SKM-1 treated with dmso at 0.1 percent for 144 hours (cell line): ENCODE results near the gene ANAPC13.

Source experiments
- DNase-seq: peaks from one replicate; lab custom pipeline; 2025; ENCODE audit not compliant: unreplicated experiment; lab: John Stamatoyannopoulos, UW

The ANAPC13 gene

DNA sequence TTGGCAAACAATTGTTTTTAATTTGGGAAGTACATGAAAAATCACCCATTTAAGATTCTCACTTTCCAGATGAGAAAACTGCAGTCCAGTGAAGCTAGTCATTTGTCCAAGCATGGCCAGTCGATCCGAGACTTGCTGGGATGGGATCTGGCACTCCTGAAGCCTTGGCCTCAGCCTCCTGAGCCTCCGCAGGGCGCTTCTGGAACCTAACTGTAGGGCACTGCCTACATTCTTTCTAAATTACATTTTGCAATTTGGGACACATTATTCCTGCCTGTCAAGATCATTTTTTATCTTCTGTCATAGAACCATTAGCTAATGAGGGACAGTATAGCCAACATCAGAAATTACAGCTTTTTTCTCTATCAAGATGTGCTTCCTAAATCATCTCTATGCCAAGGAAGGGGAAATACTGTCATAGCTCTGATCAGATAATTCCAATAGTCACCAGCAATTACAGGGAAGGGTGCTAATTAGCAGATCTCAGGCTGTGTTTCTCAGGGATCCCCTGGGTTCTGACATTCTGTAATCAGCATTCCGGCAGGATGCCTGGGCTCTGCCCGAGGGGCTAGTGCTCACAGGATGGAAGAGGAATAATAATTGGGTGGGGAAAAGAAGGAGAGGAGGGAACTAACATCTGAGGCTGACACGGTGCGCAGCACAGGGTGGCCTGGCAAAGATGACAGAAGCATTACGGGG, 28.3 kb downstream of the ANAPC13 start:
- DNase-seq, result no peak

DNA sequence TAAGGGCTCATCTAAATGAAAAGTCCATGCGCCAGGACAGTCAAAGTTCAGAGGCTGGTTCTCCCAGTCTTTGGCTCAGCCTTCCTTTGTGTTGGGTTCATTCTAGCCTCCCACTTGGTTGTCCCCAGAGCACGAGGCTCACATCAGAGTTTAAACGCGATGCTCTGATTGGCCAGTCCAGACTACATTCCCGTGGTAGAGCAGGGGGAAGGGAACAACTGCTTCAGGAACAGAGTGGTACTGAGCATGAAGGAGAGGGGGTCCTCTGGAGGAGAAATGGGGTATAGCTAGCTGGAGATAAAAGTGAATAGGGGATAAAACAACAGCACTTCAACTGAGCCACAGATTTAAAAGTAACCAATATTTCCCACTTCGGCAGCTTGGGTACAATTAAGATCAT, 32.2 kb downstream of the ANAPC13 start:
- no peak for DNase-seq

DNA sequence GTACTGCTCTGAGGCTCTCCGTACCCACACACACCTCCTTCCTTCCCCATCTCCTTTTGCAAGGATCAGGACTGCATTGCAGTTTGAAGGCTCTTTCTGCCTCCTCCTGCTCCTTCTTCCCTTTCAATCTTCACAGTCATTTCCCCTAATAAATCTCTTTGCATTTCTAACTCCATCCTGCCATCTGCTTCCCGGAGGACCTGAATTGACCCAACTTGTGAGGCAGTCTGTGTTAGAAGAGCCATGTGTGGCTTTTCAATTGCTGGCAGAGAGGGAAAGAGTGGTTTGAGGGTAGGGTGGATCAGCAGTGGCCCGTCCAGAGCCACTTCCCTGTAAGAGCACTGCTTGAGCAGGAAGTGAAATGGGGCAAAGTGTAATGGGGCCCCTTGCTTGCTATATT, 35.8 kb downstream of the ANAPC13 start:
- DNase-seq, result no peak

DNA sequence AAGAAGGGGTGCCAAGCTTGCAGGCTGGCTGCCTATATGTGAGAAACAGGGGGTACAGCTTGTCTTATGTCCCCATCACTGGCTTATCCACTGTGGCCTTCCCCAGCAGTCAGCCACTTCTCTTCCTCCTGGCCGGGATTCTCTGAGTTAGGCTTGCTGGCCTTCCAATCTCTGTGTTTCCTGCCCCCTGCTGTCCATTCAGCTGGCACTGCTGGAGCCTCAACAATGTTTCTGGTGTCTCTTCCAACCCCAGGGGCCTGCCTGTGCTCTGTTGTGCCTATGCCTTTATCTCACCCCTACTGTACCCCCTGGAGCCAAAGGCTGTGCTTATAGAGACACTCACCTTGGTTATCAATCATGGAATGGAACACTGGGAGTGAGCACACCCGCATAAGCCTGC, 36.5 kb downstream of the ANAPC13 start:
- no peak for DNase-seq

DNA sequence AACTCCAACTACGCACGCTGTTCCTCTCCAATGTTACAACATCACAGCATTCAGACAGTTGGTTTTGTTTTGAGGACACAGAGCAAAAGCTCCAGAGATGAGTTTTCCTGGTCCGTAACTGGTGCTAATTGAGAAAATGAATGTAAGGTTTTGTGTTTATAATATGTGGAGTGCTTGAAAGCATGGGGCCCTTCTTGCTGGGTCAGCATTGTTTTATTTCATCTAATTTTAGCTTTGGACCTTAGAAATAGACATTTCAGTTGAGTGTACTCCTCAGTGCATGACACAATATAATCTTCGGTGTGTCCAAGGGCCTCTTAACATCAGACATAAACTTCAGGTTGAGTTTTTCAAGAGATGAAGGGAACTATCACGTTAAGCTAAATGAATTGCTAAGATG, 37.1 kb downstream of the ANAPC13 start:
- DNase-seq, result no peak

DNA sequence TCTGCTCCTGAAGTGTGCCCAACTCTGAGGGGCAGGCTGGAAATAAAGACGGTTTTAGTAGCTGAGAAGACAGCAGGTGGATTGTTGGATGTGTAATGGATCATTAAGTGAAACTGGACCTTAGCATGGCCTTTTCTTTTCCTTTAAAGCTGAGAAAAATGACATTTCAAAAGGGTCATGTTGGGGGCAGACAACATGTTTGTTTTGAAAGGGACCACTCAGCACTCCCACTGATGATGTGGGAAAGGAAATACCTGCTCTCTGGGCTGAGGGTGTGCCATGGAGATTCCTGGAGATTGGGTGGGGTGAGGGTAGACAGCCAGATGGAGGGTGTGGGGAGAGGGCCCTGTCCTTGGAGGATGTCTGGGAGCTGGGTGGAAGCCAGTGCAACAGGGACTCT, 38.4 kb downstream of the ANAPC13 start:
- no peak for DNase-seq

DNA sequence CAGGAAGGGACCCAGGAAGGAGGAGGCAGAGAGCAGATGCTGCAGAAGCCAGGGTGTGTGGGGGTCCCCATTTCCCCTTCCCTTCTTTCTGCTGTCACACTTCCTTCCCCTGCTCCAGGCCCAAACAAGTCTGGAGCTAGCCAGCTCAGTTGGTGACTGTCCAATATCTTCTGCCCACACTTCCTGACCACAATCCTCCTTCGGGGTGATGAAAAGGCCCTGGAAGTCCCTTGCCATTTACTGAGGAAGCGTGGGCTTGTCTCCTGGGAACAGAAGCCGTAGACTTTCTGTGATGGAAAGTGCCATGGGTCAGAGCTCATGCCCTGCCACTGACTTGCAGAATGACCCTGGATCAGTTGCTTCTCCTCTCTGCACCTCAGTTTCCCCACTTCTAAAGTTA, 39.0 kb downstream of the ANAPC13 start:
- no peak for DNase-seq

DNA sequence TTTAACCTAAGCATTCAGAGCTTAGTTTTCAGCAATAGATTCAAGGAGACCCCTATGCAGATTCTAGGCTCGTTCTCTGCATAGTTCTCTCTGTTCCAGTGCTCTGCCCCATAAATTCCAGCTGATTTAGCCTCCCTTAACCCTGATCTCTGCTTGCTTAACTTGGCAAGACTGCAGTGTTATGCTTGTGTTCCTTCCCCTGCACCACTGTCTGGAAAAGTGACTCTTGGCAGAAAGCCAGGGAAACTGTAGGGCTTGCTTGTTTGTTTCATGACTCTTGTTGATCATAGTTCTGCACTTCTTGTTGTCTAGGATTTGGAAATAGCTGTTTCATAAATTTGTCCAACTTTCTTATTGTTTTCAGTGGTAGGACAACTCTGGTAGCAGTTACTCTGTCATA, 40.1 kb downstream of the ANAPC13 start:
- DNase-seq, result no peak

DNA sequence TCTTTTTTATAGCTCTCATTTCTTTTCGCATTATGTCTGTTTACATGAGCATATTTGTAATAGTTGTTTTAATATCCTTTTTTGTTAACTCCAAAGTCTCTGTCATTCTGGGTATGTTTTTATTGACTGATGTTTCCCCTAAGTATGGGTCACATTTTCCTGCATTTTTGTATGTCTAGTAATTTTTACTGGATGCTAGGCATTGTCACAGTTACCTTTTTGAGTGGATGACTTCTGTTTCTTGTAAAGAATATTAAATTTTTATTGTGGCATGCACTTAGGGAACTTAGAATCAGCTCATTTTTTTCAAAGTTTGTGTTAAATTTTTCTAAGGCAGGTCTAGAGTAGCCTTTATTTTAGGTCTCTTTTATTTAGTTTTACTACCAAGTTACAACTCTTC, 40.7 kb downstream of the ANAPC13 start:
- DNase-seq, result no peak

DNA sequence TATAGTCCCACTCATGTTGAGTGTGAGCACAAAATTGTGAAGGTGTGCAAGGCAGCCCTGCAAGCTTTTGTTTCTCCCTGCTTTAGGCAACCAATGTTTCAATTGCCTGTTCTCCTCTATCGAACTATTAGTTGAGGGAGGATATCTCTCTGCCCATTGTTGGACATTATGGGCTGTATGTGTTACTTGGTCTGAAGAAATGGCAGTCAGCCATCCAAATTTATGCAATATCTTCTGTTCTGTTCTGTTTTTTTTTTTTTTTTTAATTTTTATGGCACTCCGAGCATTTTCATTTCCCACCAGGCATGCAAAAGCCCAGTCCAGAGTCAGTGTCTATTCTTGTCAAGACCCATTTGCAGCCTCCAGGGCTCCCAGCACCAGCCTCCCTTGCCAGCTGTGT, 44.0 kb downstream of the ANAPC13 start:
- no peak for DNase-seq

DNA sequence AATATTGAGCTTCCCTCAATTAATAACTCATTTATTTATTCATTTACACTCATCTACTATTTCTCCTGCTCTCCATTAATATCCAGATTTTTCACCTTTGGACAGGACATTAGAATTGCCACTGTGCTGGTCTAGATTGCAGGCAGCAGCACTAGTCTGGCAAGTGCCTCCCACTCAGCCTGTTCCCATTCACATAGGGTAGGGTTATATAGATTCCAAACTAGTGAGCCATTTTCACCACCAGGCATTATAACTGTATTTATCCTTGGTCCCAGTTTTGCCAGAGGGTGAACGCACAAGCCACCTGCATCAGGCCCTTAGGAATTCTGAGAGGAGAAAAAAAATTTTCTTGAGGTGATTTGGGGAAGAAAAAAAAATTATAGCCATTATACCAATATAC, 44.5 kb downstream of the ANAPC13 start:
- DNase-seq, result no peak

DNA sequence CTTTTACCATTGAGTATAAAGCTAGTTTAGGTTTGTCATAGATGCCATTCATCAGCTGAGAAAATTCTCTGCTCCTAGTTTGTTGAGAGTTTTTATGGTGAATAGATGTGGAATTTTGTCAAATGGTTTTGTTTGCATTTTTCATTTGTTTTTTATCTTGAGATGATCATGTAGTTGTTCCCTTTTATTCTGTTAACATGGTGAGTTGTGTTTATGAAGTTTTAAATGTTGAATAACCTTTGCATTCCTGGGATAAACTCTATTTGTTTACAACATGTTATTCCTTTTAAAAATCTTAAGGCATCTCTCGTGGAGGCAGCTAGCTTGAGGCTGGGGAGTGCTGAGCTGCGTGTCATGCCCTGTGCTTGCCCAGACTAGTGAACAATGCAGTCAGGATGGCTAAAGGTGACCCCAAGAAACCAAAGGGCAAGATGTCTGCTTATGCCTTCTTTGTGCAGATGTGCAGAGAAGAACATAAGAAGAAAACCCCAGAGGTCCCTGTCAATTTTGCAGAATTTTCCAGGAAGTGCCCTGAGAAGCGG, 48.5 kb downstream of the ANAPC13 start:
- no peak for DNase-seq

DNA sequence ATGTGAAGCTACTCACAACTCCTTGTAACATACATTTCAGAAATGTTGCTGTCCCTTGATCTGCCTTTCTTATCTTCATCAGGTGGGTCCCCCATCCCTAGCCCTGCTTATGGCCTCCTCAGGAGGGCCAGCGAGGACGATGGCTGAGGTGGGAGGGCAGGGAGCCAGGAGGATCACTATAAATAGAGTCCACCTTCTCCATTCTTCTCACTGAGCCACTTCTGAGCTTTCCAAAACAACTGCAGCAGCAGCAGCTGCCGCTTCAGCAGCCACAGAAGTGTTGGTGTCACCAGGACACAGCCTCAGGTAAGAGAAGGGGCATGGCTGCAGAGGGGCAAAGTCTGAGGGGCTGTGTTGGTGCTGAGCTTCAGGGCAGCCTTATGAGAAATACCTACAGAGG, 53.5 kb downstream of the ANAPC13 start:
- DNase-seq, result no peak

DNA sequence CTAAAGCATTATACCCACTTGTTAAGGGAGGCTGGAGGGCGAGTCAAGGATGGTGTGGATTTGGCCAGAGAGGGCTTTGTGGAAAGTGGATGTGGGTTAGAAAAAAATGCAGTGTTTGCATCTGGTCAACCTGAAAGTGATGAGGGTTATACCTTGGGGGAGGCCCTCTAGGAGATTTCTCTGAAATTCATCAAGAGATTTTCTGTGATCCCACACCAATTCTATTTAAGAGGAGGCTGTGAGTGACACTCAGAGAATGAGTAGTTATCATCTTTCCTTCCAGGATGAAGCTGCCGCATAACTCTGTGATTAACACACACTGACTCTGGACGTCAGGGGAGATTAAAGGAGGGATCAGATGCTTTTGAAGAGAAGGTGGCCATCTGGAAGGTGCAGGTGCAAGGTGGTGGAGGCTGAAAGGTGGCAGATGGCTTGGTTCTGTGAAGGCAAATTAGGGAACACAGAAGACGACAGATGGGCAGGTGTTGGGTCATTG, 54.8 kb downstream of the ANAPC13 start:
- DNase-seq, result no peak

DNA sequence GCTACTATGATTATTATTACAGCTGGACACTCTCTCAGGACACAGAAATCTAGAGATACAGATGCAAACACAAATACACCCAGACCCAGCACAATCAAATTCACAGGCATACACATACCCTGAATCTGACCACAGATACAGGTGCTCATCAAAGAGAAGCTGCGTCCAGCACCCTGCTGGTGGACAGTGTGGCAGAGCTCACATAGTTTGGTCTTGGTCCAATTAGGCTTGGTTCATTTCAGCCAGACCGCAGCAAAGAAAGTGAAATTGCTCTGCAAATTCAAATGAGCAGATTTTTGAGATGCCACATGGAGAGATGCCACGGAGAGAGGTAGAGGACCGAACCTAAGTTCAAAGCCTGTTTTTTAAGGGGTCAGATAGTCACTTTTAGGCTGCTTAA, 55.6 kb downstream of the ANAPC13 start:
- DNase-seq, result no peak

DNA sequence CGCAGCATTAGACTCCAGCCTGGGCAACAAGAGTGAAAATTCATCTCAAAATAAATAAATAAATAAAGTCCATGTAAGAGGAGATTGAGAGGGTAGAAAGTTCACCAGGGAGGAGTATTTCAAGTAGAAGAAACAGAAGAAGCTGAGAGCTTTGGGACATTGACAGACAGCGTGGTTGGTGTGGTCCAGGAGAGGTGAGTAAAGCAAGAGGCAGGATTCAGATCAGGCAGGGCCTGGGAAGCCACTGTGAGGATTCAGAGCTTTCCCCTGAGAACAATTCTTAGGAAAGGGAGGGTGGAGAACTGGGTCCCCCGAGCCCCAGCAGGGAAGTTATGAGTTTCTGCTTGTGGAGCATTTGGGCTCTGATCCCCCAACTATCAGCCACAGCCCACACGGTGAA, 57.4 kb downstream of the ANAPC13 start:
- no peak for DNase-seq
